Measurements from ENCODE around the gene ITGAX. TPM values are rescaled to one million over a fixed set of nuclear protein-coding genes. Genes with fewer than 3 reads are reported as not detected.

The ITGAX gene
- total RNA-seq, 4 donors from 2014 or later = 0.30 to 3.3 (median 1.1) TPM

GRCh38 chr16:31397096-31397660, 42.2 kb downstream of the ITGAX start:
- DNase-seq (ENCODE audit: low spot score in 2 of 2) = no peak
- WGBS, 2 donors = 74 to 78% methylated on average over 12 to 18 of the region's 18 CpGs
- intact Hi-C loops (cut with DNase I; ENCODE audit: low total_unique reads) = no loop called here
- no peak for TF ChIP-seq POLR2A (IDR thresholded peaks at IDR 0.05)
- TF ChIP-seq, protein P1, sequence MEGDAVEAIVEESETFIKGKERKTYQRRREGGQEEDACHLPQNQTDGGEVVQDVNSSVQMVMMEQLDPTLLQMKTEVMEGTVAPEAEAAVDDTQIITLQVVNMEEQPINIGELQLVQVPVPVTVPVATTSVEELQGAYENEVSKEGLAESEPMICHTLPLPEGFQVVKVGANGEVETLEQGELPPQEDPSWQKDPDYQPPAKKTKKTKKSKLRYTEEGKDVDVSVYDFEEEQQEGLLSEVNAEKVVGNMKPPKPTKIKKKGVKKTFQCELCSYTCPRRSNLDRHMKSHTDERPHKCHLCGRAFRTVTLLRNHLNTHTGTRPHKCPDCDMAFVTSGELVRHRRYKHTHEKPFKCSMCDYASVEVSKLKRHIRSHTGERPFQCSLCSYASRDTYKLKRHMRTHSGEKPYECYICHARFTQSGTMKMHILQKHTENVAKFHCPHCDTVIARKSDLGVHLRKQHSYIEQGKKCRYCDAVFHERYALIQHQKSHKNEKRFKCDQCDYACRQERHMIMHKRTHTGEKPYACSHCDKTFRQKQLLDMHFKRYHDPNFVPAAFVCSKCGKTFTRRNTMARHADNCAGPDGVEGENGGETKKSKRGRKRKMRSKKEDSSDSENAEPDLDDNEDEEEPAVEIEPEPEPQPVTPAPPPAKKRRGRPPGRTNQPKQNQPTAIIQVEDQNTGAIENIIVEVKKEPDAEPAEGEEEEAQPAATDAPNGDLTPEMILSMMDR (IDR thresholded peaks at IDR 0.05) = no peak
- no peak overlapping the region for H3K4me3 ChIP-seq (ENCODE audit: low read depth, poor library complexity, severe bottlenecking)

DNA sequence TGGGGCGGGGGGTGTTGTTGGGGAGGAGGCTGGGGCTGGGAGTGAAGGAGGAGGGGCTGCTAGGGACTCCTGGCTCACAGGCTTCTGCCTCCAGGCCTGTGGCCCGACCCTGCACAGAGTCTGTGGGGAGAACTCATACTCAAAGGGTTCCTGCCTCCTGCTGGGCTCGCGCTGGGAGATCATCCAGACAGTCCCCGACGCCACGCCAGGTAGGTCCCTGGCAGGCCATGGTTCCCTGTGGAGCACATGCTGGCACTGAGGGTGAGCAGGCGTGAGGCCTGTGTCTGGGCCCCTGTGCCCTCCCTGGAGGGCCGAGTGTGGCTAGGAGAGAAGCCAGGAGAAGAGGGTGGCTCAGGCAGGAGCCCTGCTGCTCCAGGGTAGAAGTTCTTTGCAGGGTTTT, 42.7 kb downstream of the ITGAX start:
- DNase-seq (ENCODE audit: low spot score in 2 of 2) = no peak
- H3K4me3 ChIP-seq (ENCODE audit: low read depth, poor library complexity, severe bottlenecking) = no peak overlapping the region
- TF ChIP-seq, protein P1 (IDR thresholded peaks at IDR 0.05) = no peak
- TF ChIP-seq POLR2A (IDR thresholded peaks at IDR 0.05) = no peak
- 67 to 75% methylated on average over 9 of the region's 9 CpGs for WGBS, 2 donors
- intact Hi-C loops (cut with DNase I; ENCODE audit: low total_unique reads) = no loop called here

DNA sequence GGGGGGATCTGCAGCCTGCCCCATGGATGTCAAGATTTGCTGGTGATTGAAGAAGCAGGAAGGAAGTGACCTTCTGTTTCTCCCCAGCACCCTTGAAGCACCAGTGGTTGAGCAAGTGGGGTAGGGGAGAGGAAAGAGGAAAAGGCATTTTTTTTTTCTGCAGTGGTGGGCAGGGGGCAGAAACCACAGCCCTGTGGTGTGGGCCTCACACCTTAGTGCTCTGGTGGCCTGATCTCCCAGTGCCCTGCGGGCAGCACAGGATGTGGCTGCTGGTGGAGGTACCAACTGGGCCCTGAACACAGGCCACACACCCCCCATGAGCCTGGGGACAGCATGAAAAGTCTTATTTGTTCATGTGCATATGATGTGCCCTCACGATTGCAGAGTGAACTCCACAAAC, 45.2 kb downstream of the ITGAX start:
- 77 to 82% methylated on average over 2 of the region's 2 CpGs for WGBS, 2 donors
- no peak overlapping the region for H3K4me3 ChIP-seq (ENCODE audit: low read depth, poor library complexity, severe bottlenecking)
- intact Hi-C loops (cut with DNase I; ENCODE audit: low total_unique reads) = no loop called here
- DNase-seq (ENCODE audit: low spot score in 2 of 2) = no peak
- no peak for TF ChIP-seq POLR2A (IDR thresholded peaks at IDR 0.05)
- TF ChIP-seq, protein P1 (IDR thresholded peaks at IDR 0.05) = no peak

- TF ChIP-seq POLR2A (IDR thresholded peaks at IDR 0.05) = no peak
- TF ChIP-seq, protein P1 (IDR thresholded peaks at IDR 0.05) = no peak
- DNase-seq (ENCODE audit: low spot score in 2 of 2) = no peak
- intact Hi-C loops (cut with DNase I; ENCODE audit: low total_unique reads) = no loop called here
- H3K4me3 ChIP-seq (ENCODE audit: low read depth, poor library complexity, severe bottlenecking) = no peak overlapping the region
- 70 to 72% methylated on average over 10 to 11 of the region's 11 CpGs for WGBS, 2 donors
These were observed 46.5 kb downstream of the ITGAX start for GRCh38 chr16:31401436-31401835.

DNA sequence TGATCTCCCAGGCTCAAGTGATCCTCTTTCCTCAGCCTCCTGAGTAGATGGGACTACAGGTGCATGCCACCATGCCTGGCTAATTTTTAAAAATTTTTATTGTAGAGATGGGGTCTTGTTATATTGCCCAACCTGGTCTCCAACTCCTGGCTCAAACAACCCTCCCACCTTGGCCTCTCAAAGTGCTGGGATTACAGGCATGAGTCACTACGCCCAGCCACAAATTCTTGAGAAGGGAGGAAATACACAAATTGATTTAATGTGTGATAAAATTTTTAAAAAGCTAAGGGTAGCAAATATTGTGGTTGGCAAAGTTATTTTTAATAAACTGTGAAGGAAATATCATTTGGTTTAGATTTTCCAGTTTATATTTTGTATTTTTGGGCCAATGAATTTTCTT, 47.7 kb downstream of the ITGAX start:
- no peak overlapping the region for H3K4me3 ChIP-seq (ENCODE audit: low read depth, poor library complexity, severe bottlenecking)
- intact Hi-C loops (cut with DNase I; ENCODE audit: low total_unique reads) = no loop called here
- DNase-seq (ENCODE audit: low spot score in 2 of 2) = no peak
- WGBS, 2 donors = 50 to 69% methylated on average over 1 of the region's 1 CpG
- TF ChIP-seq, protein P1 (IDR thresholded peaks at IDR 0.05) = no peak
- no peak for TF ChIP-seq POLR2A (IDR thresholded peaks at IDR 0.05)

Data from lower leg skin (tissue), 4 donors.